ENCODE results near the gene TPO. TPM values are rescaled to one million over a fixed set of nuclear protein-coding genes. Genes with fewer than 3 reads are reported as not detected.
A peak's percentile ranks its signal among the peaks of the same experiment; 100 is the strongest.

Gene TPO
- total RNA-seq, 4 donors from 2014 or later = 6.7 to 14.5 (median 11.3) TPM

GRCh38 chr2:1543776-1544477 lies 130.7 kb downstream of the TPO start:
- no peak for TF ChIP-seq POLR2A (IDR thresholded peaks at IDR 0.05)
- TF ChIP-seq POLR2AphosphoS5 (IDR thresholded peaks at IDR 0.05) = no peak
- TF ChIP-seq CTCF (IDR thresholded peaks at IDR 0.05) = no peak
- TF ChIP-seq EP300 (IDR thresholded peaks at IDR 0.05) = no peak
- H3K27ac ChIP-seq = no peak overlapping the region
- H3K4me1 ChIP-seq = peaks cover 0 to 8% (median 0%) of the 10 kb centered on the region in 3 donors
- H3K9me3 ChIP-seq = no peaks in the 10 kb centered on the region
- no peak for ATAC-seq
- no peak overlapping the region for H3K4me3 ChIP-seq
- H3K27me3 ChIP-seq = peaks cover 7% of the 10 kb centered on the region
- 83% methylated on average over 2 of the region's 14 CpGs; no CpG with 5 or more reads in 1 of the 2 donors for WGBS, 2 donors (ENCODE audit: low coverage in 1 of 2)
- H3K36me3 ChIP-seq = no peaks in the 10 kb centered on the region

GRCh38 chr2:1544478-1545069 lies 131.3 kb downstream of the TPO start:
- Histone ChIP-seq H3K4me3 (no peak overlapping the region), H3K27ac (no peak overlapping the region), H3K4me1 (peaks cover 0 to 8% (median 0%) of the 10 kb centered on the region in 3 donors), H3K9me3 (no peaks in the 10 kb centered on the region), H3K36me3 (no peaks in the 10 kb centered on the region), H3K27me3 (peaks cover 7% of the 10 kb centered on the region)
- 62 to 80% methylated on average over 2 to 3 of the region's 4 CpGs for WGBS, 2 donors (ENCODE audit: low coverage in 1 of 2)
- ATAC-seq = no peak
- TF ChIP-seq CTCF (IDR thresholded peaks at IDR 0.05) = no peak
- TF ChIP-seq POLR2A (IDR thresholded peaks at IDR 0.05) = no peak
- no peak for TF ChIP-seq EP300 (IDR thresholded peaks at IDR 0.05)
- no peak for TF ChIP-seq POLR2AphosphoS5 (IDR thresholded peaks at IDR 0.05)

- WGBS, 2 donors (ENCODE audit: low coverage in 1 of 2) = 1% methylated on average over 7 to 8 of the region's 14 CpGs
- Histone ChIP-seq H3K27me3 (peaks cover 15% of the 10 kb centered on the region), H3K27ac (peak overlapping the region in 1 of 4 donors; percentile 7), H3K4me3 (no peak overlapping the region), H3K36me3 (no peaks in the 10 kb centered on the region), H3K4me1 (peaks cover 0 to 19% (median 0%) of the 10 kb centered on the region in 3 donors), H3K9me3 (no peaks in the 10 kb centered on the region)
- TF ChIP-seq CTCF (IDR thresholded peaks at IDR 0.05) = peak in 3 of 4 experiments; percentile 65 to 83 (median 77)
- no peak for TF ChIP-seq POLR2A (IDR thresholded peaks at IDR 0.05)
- no peak for ATAC-seq
Measured at GRCh38 chr2:1546023-1546591, 132.8 kb downstream of the TPO start.

- Histone ChIP-seq H3K27me3 (peaks cover 15% of the 10 kb centered on the region), H3K9me3 (no peaks in the 10 kb centered on the region), H3K36me3 (no peaks in the 10 kb centered on the region), H3K27ac (no peak overlapping the region), H3K4me3 (no peak overlapping the region), H3K4me1 (peaks cover 0 to 19% (median 0%) of the 10 kb centered on the region in 3 donors)
- no peak for ATAC-seq
- TF ChIP-seq EP300 (IDR thresholded peaks at IDR 0.05) = no peak
- no peak for TF ChIP-seq CTCF (IDR thresholded peaks at IDR 0.05)
- TF ChIP-seq POLR2A (IDR thresholded peaks at IDR 0.05) = no peak
- no peak for TF ChIP-seq POLR2AphosphoS5 (IDR thresholded peaks at IDR 0.05)
- WGBS, 2 donors (ENCODE audit: low coverage in 1 of 2) = 96% methylated on average over 4 of the region's 10 CpGs; no CpG with 5 or more reads in 1 of the 2 donors
Measured at GRCh38 chr2:1546901-1547300, 133.6 kb downstream of the TPO start.
